Activated naive CD4-positive, alpha-beta T cell treated with anti-CD3 and anti-CD28 coated beads for 36 hours (primary cell): Measurements from ENCODE around the gene FAM136A. TPM values are rescaled to one million over a fixed set of nuclear protein-coding genes. Genes with fewer than 3 reads are reported as not detected.

Source experiments
- CTCF ChIA-PET: fragments of 350-600 bp; sonication (Branson Sonifier 250); formaldehyde crosslinking; loops from one replicate; lab custom pipeline; 2021; ENCODE audit warnings: antibody characterized with exemption; lab: Charles Lee
- DNase-seq: peaks from one replicate; pipeline ENCODE4 v3.0.0-alpha.2; 2020
- H3K27ac Mint-ChIP-seq: one replicate; pipeline ENCODE4 v1.8.0; 2021; ENCODE audit warnings: mild to moderate bottlenecking, mixed read lengths
- H3K27me3 Mint-ChIP-seq: one replicate; pipeline ENCODE4 v1.8.0; 2021; ENCODE audit warnings: low read depth, mixed read lengths
- H3K36me3 Mint-ChIP-seq: one replicate; pipeline ENCODE4 v1.8.0; 2021; ENCODE audit warnings: low read depth, mixed read lengths
- H3K4me1 Mint-ChIP-seq: one replicate; pipeline ENCODE4 v1.8.0; 2021; ENCODE audit warnings: low read depth, mixed read lengths
- H3K4me3 Mint-ChIP-seq: one replicate; pipeline ENCODE4 v1.8.0; 2021; ENCODE audit warnings: mild to moderate bottlenecking, moderate library complexity, mixed read lengths
- H3K9me3 Mint-ChIP-seq: one replicate; pipeline ENCODE4 v1.8.0; 2021; ENCODE audit warnings: mixed read lengths
- intact Hi-C: fragments of 100-400 bp; cut with micrococcal nuclease; formaldehyde crosslinking; loops from one replicate; pipeline ENCODE4 v1.15.1; 2023
- microRNA-seq: library from miRNA; unstranded; fragments of <30 nt; microRNA quantifications from one replicate; pipeline ENCODE4 v1.2.0, GENCODE V29; 2022; ENCODE audit warnings: borderline microRNAs expressed, borderline replicate concordance
- total RNA-seq, 2 experiments: library from RNA; stranded (reverse); gene quantifications; one replicate each; pipeline ENCODE4 v1.2.3, GENCODE V29; 2021

The FAM136A gene
- total RNA-seq, 2 experiments from 2014 or later = 41.9 to 44.0 TPM

DNA sequence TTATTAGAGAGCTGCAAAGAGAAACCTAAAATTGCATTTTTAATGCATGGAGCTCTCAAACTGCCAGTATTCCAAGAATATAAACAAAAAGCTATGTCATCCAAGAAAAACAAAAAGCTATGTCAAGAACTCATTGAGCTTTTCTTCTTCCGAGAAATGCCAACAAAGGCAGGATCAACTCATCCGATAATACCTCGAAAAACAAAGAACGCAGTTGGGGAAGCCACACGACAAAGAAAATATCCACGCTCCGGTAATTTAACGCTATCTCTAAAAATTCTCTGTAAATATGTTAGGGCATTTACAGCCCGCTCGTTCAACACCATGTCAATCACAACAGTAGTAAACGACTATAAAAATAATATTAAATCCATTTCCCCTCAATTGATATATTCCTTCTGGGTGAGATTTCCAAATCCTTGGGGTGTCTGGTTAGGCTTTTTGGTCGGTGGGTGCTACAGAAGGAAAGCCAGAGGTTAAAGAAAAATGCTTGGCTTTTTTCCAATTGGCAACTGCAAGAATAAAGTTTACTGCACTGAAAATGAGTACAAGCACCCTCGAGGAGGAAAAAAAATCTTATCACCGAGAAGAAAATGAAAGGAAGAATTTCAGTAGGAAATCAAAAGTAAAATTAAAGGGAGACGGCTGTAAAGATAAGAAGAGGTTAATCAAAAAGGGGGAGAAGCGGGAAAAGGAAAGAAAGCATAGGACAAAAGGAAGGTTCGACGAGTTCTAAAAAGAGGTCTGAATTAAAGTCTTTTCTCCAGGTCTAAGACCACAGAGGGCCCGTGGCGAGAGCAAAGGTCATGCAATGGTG lies 54.3 kb downstream of the FAM136A start:
- peak overlapping the region; percentile 98 for H3K27ac Mint-ChIP-seq
- DNase-seq = no peak

More for the DNA sequence above, 54.3 kb downstream of the FAM136A start:
- Mint-ChIP-seq H3K4me1 (peaks cover 36% of the 10 kb centered on the region), H3K9me3 (no peaks in the 10 kb centered on the region), H3K36me3 (peaks cover 14% of the 10 kb centered on the region), H3K4me3 (peak overlapping the region; percentile 99), H3K27me3 (no peaks in the 10 kb centered on the region)
- CTCF ChIA-PET = interaction anchor here (0.5 kb wide), 1 partner anchor 190 kb away, joined by 3 read pairs; no protein-coding TSS in a partner anchor
- intact Hi-C loops = loop anchor here (1.0 to 5.0 kb wide), 11 partner anchors 11 to 605 kb away; partner anchors contain the start of genes AAK1, GMCL1, PCYOX1 and SNRNP27

Small RNAs within 50 kb of the gene (microRNA-seq; reads per million reads assigned to microRNA genes)
- not detected for gene MIR1285-2

Other genes with a start within 250 kb of the FAM136A start
- gene PCBP1, start 214.6 kb downstream of the FAM136A start, total RNA-seq = 100 to 1,000 TPM; 363 to 374 TPM
- gene C2orf42, start 111.0 kb downstream of the FAM136A start, total RNA-seq = 10 to 100 TPM; 19.2 to 23.3 TPM
- gene TIA1, start 53.4 kb downstream of the FAM136A start, total RNA-seq = 10 to 100 TPM; 83.2 to 83.9 TPM
- 1 to 10 TPM; 7.9 to 8.5 TPM for gene PCYOX1, start 43.9 kb downstream of the FAM136A start, total RNA-seq
- gene SNRPG, start 8.3 kb downstream of the FAM136A start, total RNA-seq = 100 to 1,000 TPM; 439 to 458 TPM